Fibroblast of lung (primary cell): ENCODE data around the gene MBOAT2.

Experiments used
- EZH2 ChIP-seq: IDR thresholded peaks from 2 replicates; pipeline ENCODE4 v1.5.1; 2012; ENCODE audit warnings: low read length, control low read depth, mild to moderate bottlenecking; ENCODE audit errors: missing control alignments
- TF ChIP-seq, protein P1 (sequence below), 2 donors: IDR thresholded peaks in 1 of 2; conservative IDR thresholded peaks in 1 of 2; 1 replicate in 1 of 2; 2 replicates in 1 of 2; pipeline ENCODE4 v1.5.1; 2011 to 2012; ENCODE audit warnings: low read length in 2 of 2, control low read depth in 1 of 2, inconsistent platforms in 1 of 2, low read depth in 1 of 2, mild to moderate bottlenecking in 1 of 2

DNA sequence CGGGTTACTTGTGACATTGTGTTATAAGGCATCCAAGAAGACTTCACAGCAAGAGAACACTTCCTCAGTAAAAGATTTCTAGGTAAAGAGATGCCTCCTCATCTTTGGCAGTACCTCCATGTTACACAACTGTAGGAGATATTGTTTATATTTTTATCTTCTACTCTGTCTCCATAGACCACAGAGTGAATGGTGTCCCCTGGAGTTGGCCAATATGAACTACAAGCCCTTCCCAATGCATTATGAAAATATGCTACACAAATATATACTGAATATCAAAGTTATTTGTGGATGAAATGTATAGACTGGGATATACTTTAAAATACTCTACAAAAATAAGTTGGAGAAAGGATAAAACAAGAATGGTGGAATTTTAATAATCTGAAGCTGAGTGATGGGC lies 46.7 kb downstream of the MBOAT2 start:
- TF ChIP-seq, protein P1, sequence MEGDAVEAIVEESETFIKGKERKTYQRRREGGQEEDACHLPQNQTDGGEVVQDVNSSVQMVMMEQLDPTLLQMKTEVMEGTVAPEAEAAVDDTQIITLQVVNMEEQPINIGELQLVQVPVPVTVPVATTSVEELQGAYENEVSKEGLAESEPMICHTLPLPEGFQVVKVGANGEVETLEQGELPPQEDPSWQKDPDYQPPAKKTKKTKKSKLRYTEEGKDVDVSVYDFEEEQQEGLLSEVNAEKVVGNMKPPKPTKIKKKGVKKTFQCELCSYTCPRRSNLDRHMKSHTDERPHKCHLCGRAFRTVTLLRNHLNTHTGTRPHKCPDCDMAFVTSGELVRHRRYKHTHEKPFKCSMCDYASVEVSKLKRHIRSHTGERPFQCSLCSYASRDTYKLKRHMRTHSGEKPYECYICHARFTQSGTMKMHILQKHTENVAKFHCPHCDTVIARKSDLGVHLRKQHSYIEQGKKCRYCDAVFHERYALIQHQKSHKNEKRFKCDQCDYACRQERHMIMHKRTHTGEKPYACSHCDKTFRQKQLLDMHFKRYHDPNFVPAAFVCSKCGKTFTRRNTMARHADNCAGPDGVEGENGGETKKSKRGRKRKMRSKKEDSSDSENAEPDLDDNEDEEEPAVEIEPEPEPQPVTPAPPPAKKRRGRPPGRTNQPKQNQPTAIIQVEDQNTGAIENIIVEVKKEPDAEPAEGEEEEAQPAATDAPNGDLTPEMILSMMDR (conservative IDR thresholded peaks at IDR 0.05 in 1 of 2, IDR thresholded peaks at IDR 0.05 in 1 of 2; ENCODE audit: low read depth in 1 of 2, low read length in 2 of 2) = peak in 1 of 2 donors; percentile 11
- no peak for TF ChIP-seq EZH2
